Measurements from ENCODE around the gene TRAPPC2L.

Gene TRAPPC2L

GRCh38 chr16:88850531-88851199 is 6.3 kb upstream of the TRAPPC2L start:
- TF ChIP-seq TAF1 (IDR thresholded peaks at IDR 0.05; ENCODE audit: low read depth), result no peak
- no peak for TF ChIP-seq EGR1 (IDR thresholded peaks at IDR 0.05)
- no peak for TF ChIP-seq TCF12 (IDR thresholded peaks at IDR 0.05; ENCODE audit: low read depth)
- no peak for TF ChIP-seq EP300 (IDR thresholded peaks at IDR 0.05; ENCODE audit: borderline replicate concordance)
- TF ChIP-seq ZBTB7A (IDR thresholded peaks at IDR 0.05; ENCODE audit: low read depth), result no peak
- no peak for TF ChIP-seq YY1 (IDR thresholded peaks at IDR 0.05; ENCODE audit: low read depth)

- no peak for TF ChIP-seq REST (IDR thresholded peaks at IDR 0.05; ENCODE audit: low read depth)
- no peak for TF ChIP-seq CEBPB (IDR thresholded peaks at IDR 0.05)
- TF ChIP-seq TCF12 (IDR thresholded peaks at IDR 0.05; ENCODE audit: low read depth), result no peak
- TF ChIP-seq USF1 (IDR thresholded peaks at IDR 0.05), result no peak
- no peak for TF ChIP-seq EP300 (IDR thresholded peaks at IDR 0.05; ENCODE audit: borderline replicate concordance)
- TF ChIP-seq ZBTB7A (IDR thresholded peaks at IDR 0.05; ENCODE audit: low read depth), result no peak
- TF ChIP-seq EGR1 (IDR thresholded peaks at IDR 0.05), result no peak
- TF ChIP-seq TAF1 (IDR thresholded peaks at IDR 0.05; ENCODE audit: low read depth), result no peak
- no peak for TF ChIP-seq NFIC (IDR thresholded peaks at IDR 0.05)
- TF ChIP-seq YY1 (IDR thresholded peaks at IDR 0.05; ENCODE audit: low read depth), result no peak
- TF ChIP-seq TEAD4 (IDR thresholded peaks at IDR 0.05), result no peak
- no peak for TF ChIP-seq CREB1 (IDR thresholded peaks at IDR 0.05; ENCODE audit: low read depth)
- no peak for TF ChIP-seq MAX (IDR thresholded peaks at IDR 0.05)
- no peak for TF ChIP-seq FOXM1 (IDR thresholded peaks at IDR 0.05; ENCODE audit: borderline replicate concordance, low read depth)
- TF ChIP-seq RAD21 (IDR thresholded peaks at IDR 0.05; ENCODE audit: low read depth), result no peak
Observed at GRCh38 chr16:88851616-88852015, 5.3 kb upstream of the TRAPPC2L start.

- no peak for TF ChIP-seq TEAD4 (IDR thresholded peaks at IDR 0.05)
- no peak for TF ChIP-seq MAX (IDR thresholded peaks at IDR 0.05)
- TF ChIP-seq EGR1 (IDR thresholded peaks at IDR 0.05), result no peak
- TF ChIP-seq FOXM1 (IDR thresholded peaks at IDR 0.05; ENCODE audit: borderline replicate concordance, low read depth), result no peak
- no peak for TF ChIP-seq CEBPB (IDR thresholded peaks at IDR 0.05)
- TF ChIP-seq TAF1 (IDR thresholded peaks at IDR 0.05; ENCODE audit: low read depth), result no peak
- TF ChIP-seq ZBTB7A (IDR thresholded peaks at IDR 0.05; ENCODE audit: low read depth), result no peak
- TF ChIP-seq REST (IDR thresholded peaks at IDR 0.05; ENCODE audit: low read depth), result no peak
Observed at GRCh38 chr16:88853325-88853941, 3.5 kb upstream of the TRAPPC2L start.

GRCh38 chr16:88854306-88855111 is 2.4 kb upstream of the TRAPPC2L start:
- no peak for TF ChIP-seq RAD21 (IDR thresholded peaks at IDR 0.05; ENCODE audit: low read depth)
- no peak for TF ChIP-seq NFIC (IDR thresholded peaks at IDR 0.05)
- no peak for TF ChIP-seq FOXM1 (IDR thresholded peaks at IDR 0.05; ENCODE audit: borderline replicate concordance, low read depth)

GRCh38 chr16:88855176-88855575 is 1.8 kb upstream of the TRAPPC2L start:
- TF ChIP-seq TEAD4 (IDR thresholded peaks at IDR 0.05), result no peak
- no peak for TF ChIP-seq CEBPB (IDR thresholded peaks at IDR 0.05)
- no peak for TF ChIP-seq USF1 (IDR thresholded peaks at IDR 0.05)
- TF ChIP-seq MAX (IDR thresholded peaks at IDR 0.05), result no peak
- no peak for TF ChIP-seq YY1 (IDR thresholded peaks at IDR 0.05; ENCODE audit: low read depth)
- TF ChIP-seq TAF1 (IDR thresholded peaks at IDR 0.05; ENCODE audit: low read depth), result no peak
- no peak for TF ChIP-seq ZBTB7A (IDR thresholded peaks at IDR 0.05; ENCODE audit: low read depth)
- TF ChIP-seq CREB1 (IDR thresholded peaks at IDR 0.05; ENCODE audit: low read depth), result no peak
- no peak for TF ChIP-seq EGR1 (IDR thresholded peaks at IDR 0.05)
